ENCODE results near the gene SGSM2.

The SGSM2 gene

GRCh38 chr17:2361010-2361760 is 23.9 kb downstream of the SGSM2 start:
- DNase-seq (ENCODE audit: low read depth in 1 of 2, low spot score in 1 of 2): no peak
- TF ChIP-seq REST (IDR thresholded peaks at IDR 0.05; ENCODE audit: insufficient replicate concordance, low read depth): no peak
- TF ChIP-seq SPI1 (IDR thresholded peaks at IDR 0.05; ENCODE audit: borderline replicate concordance, low read depth): no peak
- no peak for TF ChIP-seq GABPA (IDR thresholded peaks at IDR 0.05; ENCODE audit: low read depth)
- TF ChIP-seq CTCF (IDR thresholded peaks at IDR 0.05; ENCODE audit: insufficient read depth, low read length): no peak
- no peak for TF ChIP-seq POLR2AphosphoS5 (IDR thresholded peaks at IDR 0.05; ENCODE audit: low read depth)
- no peak overlapping the region for H3K27ac ChIP-seq (replicated peaks)

GRCh38 chr17:2362016-2362415 is 24.7 kb downstream of the SGSM2 start:
- no peak for TF ChIP-seq REST (IDR thresholded peaks at IDR 0.05; ENCODE audit: insufficient replicate concordance, low read depth)
- TF ChIP-seq GABPA (IDR thresholded peaks at IDR 0.05; ENCODE audit: low read depth): no peak
- TF ChIP-seq SPI1 (IDR thresholded peaks at IDR 0.05; ENCODE audit: borderline replicate concordance, low read depth): no peak
- TF ChIP-seq CTCF (IDR thresholded peaks at IDR 0.05; ENCODE audit: insufficient read depth, low read length): no peak
- no peak for TF ChIP-seq POLR2AphosphoS5 (IDR thresholded peaks at IDR 0.05; ENCODE audit: low read depth)
- no peaks in the 10 kb centered on the region for H3K27me3 ChIP-seq (ENCODE audit: insufficient read depth, poor library complexity, severe bottlenecking)
- H3K4me3 ChIP-seq (replicated peaks; ENCODE audit: insufficient read depth, low read length): no peak overlapping the region
- no peak overlapping the region for H3K27ac ChIP-seq (replicated peaks)
- no peak for DNase-seq (ENCODE audit: low read depth in 1 of 2, low spot score in 1 of 2)

More at GRCh38 chr17:2361010-2361760, 23.9 kb downstream of the SGSM2 start:
- Histone ChIP-seq H3K4me3 (replicated peaks; ENCODE audit: insufficient read depth, low read length) (no peak overlapping the region), H3K27me3 (ENCODE audit: insufficient read depth, poor library complexity, severe bottlenecking) (no peaks in the 10 kb centered on the region)

GRCh38 chr17:2362416-2362815 is 25.1 kb downstream of the SGSM2 start:
- Histone ChIP-seq H3K4me3 (replicated peaks; ENCODE audit: insufficient read depth, low read length) (no peak overlapping the region), H3K27me3 (ENCODE audit: insufficient read depth, poor library complexity, severe bottlenecking) (no peaks in the 10 kb centered on the region), H3K27ac (replicated peaks) (no peak overlapping the region)
- TF ChIP-seq GABPA (IDR thresholded peaks at IDR 0.05; ENCODE audit: low read depth): no peak
- TF ChIP-seq REST (IDR thresholded peaks at IDR 0.05; ENCODE audit: insufficient replicate concordance, low read depth): no peak
- TF ChIP-seq CTCF (IDR thresholded peaks at IDR 0.05; ENCODE audit: insufficient read depth, low read length): no peak
- TF ChIP-seq POLR2AphosphoS5 (IDR thresholded peaks at IDR 0.05; ENCODE audit: low read depth): no peak
- TF ChIP-seq SPI1 (IDR thresholded peaks at IDR 0.05; ENCODE audit: borderline replicate concordance, low read depth): no peak
- no peak for DNase-seq (ENCODE audit: low read depth in 1 of 2, low spot score in 1 of 2)
